ENCODE results near the gene TIAM2. TPM values are rescaled to one million over a fixed set of nuclear protein-coding genes. Genes with fewer than 3 reads are reported as not detected.

Gene TIAM2
- total and polyA plus RNA-seq, 9 of the 15 experiments (the other 6 are each of a cell fraction or from before 2014, with no cell fraction given), result 0.73 to 6.5 (median 4.3) TPM

DNA sequence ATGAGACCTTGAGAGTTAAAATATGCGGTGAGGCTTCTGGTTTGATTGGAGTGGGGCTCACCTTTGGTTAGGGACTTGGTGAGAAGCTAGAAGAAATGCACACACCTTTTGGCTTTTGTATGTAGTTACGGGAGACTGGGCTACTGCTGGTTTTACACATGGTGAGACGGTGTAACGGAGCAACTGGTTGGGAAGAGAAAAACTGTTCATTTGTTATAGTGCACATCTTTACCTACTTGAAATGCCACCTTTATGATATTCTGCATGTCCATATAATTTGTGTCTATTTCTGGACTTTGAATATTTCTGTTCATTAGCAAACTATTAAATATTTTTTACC lies 31.6 kb downstream of the TIAM2 start:
- Histone ChIP-seq H3K9me3 (replicated peaks; ENCODE audit: control insufficient read depth, insufficient read depth, low read depth, low read length) (no peaks in the 10 kb centered on the region), H4K20me1 (replicated peaks; ENCODE audit: control insufficient read depth, insufficient read depth, low read length) (no peaks in the 10 kb centered on the region), H3K27ac (ENCODE audit: extremely low read depth, low read depth, low read length) (no peak overlapping the region), H3K4me3 (no peak overlapping the region), H3K27me3 (ENCODE audit: control insufficient read depth in 2 of 2, insufficient read depth in 2 of 2, low read length in 2 of 2) (peaks cover 19 to 29% of the 10 kb centered on the region in 2 experiments), H3K9ac (ENCODE audit: insufficient read depth in 1 of 2, low read depth in 2 of 2, low read length in 2 of 2) (no peak overlapping the region), H3K4me2 (ENCODE audit: insufficient read depth, low read length) (no peak overlapping the region), H3K4me1 (replicated peaks in 1 of 2; ENCODE audit: control insufficient read depth in 2 of 2, insufficient read depth in 2 of 2, low read length in 2 of 2) (no peaks in the 10 kb centered on the region), H2AFZ (ENCODE audit: low read depth, low read length) (no peak overlapping the region), H3K36me3 (ENCODE audit: control insufficient read depth, insufficient read depth, low read length) (no peaks in the 10 kb centered on the region), H3K79me2 (ENCODE audit: control insufficient read depth, insufficient read depth, low read length) (no peaks in the 10 kb centered on the region), H3K9me1 (ENCODE audit: control insufficient read depth, insufficient read depth, low read length) (no peaks in the 10 kb centered on the region)
- intact Hi-C loops (cut with micrococcal nuclease) (no loop called here), in situ Hi-C loops (cut with MboI) (no loop called here)
- BruUV-seq (replicated peaks), result no TSS peak
- CTCF ChIA-PET (ENCODE audit: low intra/inter-chr PET ratio), result no interaction called here
- FAIRE-seq (no peak), ATAC-seq (no peak), DNase-seq (ENCODE audit: extremely low read depth in 1 of 4, low spot score in 3 of 4) (no peak)
- TF ChIP-seq ARID2 (IDR thresholded peaks at IDR 0.05) (no peak), ZNF175 (CRISPR knock-in tag; IDR thresholded peaks at IDR 0.05; ENCODE audit: low read depth) (no peak), NCOA4 (IDR thresholded peaks at IDR 0.05; ENCODE audit: partially characterized antibody) (no peak), ZC3H4 (CRISPR knock-in tag; IDR thresholded peaks at IDR 0.05; ENCODE audit: borderline replicate concordance) (no peak), CSDE1 (IDR thresholded peaks at IDR 0.05) (no peak), ZNF217 (CRISPR knock-in tag; IDR thresholded peaks at IDR 0.05) (no peak), CTCFL (IDR thresholded peaks at IDR 0.05; ENCODE audit: borderline replicate concordance, insufficient read depth, low read depth, low read length, poor library complexity, severe bottlenecking) (no peak), ETS2 (tag; IDR thresholded peaks at IDR 0.05; ENCODE audit: borderline replicate concordance, poor library complexity, severe bottlenecking) (no peak), DEAF1 (CRISPR knock-in tag; IDR thresholded peaks at IDR 0.05) (no peak), WHSC1 (IDR thresholded peaks at IDR 0.05; ENCODE audit: low read length) (no peak), SREBF2 (CRISPR knock-in tag; IDR thresholded peaks at IDR 0.05) (no peak), POLR2A (conservative IDR thresholded peaks at IDR 0.05) (no peak), MAZ (CRISPR knock-in tag; conservative IDR thresholded peaks at IDR 0.05 in 1 of 2, IDR thresholded peaks at IDR 0.05 in 1 of 2) (no peak), CBFA2T2 (conservative IDR thresholded peaks at IDR 0.05) (no peak)
- POLR2A ChIA-PET, result interaction anchor here (0.6 to 0.7 kb wide), 2 partner anchors 12 to 27 kb away, joined by 3 to 4 read pairs; no protein-coding TSS in a partner anchor
- 5% methylated on average over 4 of the region's 4 CpGs for WGBS (ENCODE audit: insufficient coverage, low coverage, missing lambda C conversion rate)

All from K562 (cell line).